ENCODE results near the gene SPRED1.

Gene SPRED1

GRCh38 chr15:38369936-38370478, 117.4 kb downstream of the SPRED1 start:
- DNase-seq, result no peak

GRCh38 chr15:38373016-38373415, 120.4 kb downstream of the SPRED1 start:
- DNase-seq, result no peak

GRCh38 chr15:38374029-38374428, 121.4 kb downstream of the SPRED1 start:
- no peak for DNase-seq

- DNase-seq, result no peak
These were observed 121.9 kb downstream of the SPRED1 start for GRCh38 chr15:38374556-38374955.

GRCh38 chr15:38376081-38376480, 123.4 kb downstream of the SPRED1 start:
- DNase-seq, result no peak

GRCh38 chr15:38377636-38378035, 125.0 kb downstream of the SPRED1 start:
- no peak for DNase-seq

GRCh38 chr15:38378161-38378560, 125.5 kb downstream of the SPRED1 start:
- no peak for DNase-seq

- DNase-seq, result peak; percentile 71
These were observed 137.4 kb downstream of the SPRED1 start for GRCh38 chr15:38389924-38390542.

DNA sequence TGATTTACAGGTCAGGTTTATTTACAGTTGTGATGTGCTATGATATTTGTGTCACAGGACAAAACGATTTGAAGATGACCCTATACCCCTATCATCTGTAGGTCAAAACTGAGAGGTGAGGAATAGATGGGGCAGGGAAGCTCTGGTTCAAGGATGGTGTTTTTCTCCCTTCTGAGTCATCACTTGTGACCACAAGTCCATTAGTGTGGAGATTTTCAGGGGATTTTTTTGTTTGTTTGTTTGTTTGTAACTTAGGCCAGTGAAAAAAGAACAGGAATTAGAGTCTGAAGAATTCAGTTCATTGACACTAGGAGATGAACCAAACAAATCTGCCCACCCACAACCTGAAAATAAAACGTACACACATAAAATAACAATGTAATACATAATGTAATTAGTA, 138.6 kb downstream of the SPRED1 start:
- DNase-seq, result no peak

GRCh38 chr15:38398134-38398533, 145.5 kb downstream of the SPRED1 start:
- no peak for DNase-seq

- no peak for DNase-seq
These were observed 148.5 kb downstream of the SPRED1 start for GRCh38 chr15:38401106-38401505.

- DNase-seq, result no peak
These were observed 149.1 kb downstream of the SPRED1 start for GRCh38 chr15:38401701-38402100.

DNA sequence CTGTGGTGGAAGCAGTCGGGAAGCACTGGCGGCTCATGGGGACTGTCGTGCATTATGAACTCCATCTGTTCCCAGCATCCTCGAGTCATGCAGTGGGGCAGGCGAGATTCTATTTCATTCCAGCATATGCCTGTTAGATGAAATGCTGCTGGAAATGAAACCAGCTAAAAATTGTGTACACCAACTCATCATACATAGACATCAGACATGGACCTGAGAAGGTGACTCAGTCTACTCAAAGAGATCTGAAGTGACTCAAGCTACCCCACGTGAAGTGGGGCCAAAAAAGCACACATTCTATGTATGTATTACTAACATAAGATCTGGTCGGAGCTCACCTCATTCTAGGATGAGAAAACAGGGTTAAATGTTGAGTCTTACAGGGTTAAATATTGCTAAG, 153.8 kb downstream of the SPRED1 start:
- no peak for DNase-seq
